NCI-H526 treated with DMSO at 0.1 percent for 48 hours (cell line): ENCODE data around the gene COLGALT1.
A peak's percentile ranks its signal among the peaks of the same experiment; 100 is the strongest.
"Not testable (repeated sequence)": the region's sequence is repeated elsewhere in the genome, so short reads cannot be mapped to it uniquely, and the experiment has no call there.

Experiments
- DNase-seq: peaks from one replicate; lab custom pipeline; 2025; lab: John Stamatoyannopoulos, UW

The COLGALT1 gene

DNA sequence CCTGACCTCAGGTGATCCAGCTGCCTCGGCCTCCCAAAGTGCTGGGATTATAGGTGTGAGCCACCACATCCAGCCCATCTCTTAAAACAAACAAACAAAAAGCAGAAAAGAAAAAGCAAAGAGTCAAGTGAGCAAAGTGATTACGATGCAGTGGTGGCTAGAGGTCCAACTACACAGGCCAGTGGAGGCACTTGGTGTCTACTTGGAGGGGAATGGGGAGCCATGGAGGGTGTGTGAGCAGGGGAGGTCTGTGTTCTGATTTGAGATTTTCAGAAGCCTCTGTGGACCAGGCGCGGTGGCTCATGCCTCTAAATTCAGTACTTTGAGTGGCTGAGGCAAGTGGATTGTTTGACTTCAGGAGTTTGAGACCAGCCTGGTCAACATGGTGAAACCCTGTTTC lies 6.6 kb downstream of the COLGALT1 start:
- DNase-seq: no peak

DNA sequence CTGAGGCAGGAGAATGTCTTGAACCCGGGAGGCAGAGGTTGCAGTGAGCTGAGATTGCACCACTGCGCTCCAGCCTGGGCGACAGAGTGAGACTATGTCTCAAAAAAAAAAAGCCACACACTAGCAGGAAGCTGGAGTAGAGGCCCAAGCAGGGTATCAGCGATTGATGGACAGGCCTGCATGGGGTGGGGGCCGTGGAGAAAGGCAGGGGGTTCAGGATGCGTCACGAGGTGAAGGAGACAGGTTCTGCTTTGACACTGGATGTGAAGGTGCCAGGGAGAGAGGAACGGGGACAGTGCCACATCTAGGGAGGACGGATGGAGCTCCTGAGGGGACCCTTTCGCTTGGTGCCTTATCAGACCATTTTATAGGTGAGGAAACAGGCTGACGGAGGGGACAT lies 7.1 kb downstream of the COLGALT1 start:
- no peak for DNase-seq

DNA sequence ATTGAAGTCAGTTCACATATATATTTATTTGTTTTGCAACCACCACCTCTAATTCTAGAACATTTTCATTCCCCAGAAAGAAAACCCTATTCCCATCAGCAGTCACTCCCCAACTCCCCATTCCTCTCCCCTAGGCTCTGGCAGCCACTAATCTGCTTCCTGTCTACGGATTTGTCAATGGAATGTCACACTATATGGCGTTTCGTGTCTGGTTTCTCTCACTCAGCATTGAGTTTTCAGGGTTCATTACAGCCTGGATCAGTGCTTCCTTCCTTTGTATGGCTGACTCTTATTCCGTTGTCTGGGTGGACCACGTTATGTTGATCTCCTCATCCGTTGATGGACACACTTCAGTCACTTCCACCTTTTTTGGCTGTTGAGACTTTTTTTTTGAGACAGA lies 9.3 kb downstream of the COLGALT1 start:
- DNase-seq: no peak

- no peak for DNase-seq
Measured at GRCh38 chr19:17565611-17566010, 10.2 kb downstream of the COLGALT1 start.

DNA sequence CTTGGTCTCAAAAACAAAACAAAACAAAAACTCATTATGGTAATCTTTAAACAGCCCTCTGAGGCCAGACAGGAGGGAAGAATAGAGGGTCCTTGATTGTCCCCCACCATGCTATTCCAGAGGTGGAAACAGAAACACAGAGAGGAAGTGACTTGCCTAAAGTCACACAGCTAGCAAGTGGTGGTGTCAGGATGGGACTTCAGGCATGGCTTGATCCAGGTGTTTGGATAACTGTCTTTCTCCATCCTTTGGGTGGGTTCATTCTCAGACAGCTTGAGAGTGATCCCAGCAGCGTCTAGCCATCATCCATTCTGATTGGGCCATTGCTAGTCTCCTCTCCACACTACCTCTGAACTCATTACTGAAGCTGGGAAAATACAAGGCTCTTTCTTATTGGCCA lies 12.5 kb downstream of the COLGALT1 start:
- no peak for DNase-seq

GRCh38 chr19:17570291-17570690 lies 14.8 kb downstream of the COLGALT1 start:
- DNase-seq: not testable (repeated sequence)

- DNase-seq: no peak
Measured at GRCh38 chr19:17570791-17571190, 15.3 kb downstream of the COLGALT1 start.

DNA sequence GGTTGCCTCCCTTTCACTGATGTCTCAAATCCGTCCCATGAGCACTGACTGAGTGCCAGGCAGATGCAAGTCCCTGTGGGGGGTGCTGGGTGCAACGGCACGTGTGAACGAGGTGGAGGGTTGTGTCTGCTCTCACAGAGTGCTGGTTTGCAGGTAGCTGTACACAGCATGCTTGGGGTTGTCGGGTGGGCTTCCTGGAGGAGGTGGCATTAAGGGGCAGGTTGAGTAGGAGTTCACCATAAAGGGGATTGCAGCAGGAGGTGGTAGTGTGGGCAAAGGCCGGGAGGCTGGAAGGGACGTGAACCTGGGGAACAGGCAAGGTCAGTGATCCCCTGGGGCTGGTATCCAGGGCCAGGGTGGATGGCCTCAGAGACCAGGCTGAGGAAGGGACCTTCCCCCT lies 17.2 kb downstream of the COLGALT1 start:
- no peak for DNase-seq

- no peak for DNase-seq
Measured at GRCh38 chr19:17575871-17576757, 20.7 kb downstream of the COLGALT1 start.

DNA sequence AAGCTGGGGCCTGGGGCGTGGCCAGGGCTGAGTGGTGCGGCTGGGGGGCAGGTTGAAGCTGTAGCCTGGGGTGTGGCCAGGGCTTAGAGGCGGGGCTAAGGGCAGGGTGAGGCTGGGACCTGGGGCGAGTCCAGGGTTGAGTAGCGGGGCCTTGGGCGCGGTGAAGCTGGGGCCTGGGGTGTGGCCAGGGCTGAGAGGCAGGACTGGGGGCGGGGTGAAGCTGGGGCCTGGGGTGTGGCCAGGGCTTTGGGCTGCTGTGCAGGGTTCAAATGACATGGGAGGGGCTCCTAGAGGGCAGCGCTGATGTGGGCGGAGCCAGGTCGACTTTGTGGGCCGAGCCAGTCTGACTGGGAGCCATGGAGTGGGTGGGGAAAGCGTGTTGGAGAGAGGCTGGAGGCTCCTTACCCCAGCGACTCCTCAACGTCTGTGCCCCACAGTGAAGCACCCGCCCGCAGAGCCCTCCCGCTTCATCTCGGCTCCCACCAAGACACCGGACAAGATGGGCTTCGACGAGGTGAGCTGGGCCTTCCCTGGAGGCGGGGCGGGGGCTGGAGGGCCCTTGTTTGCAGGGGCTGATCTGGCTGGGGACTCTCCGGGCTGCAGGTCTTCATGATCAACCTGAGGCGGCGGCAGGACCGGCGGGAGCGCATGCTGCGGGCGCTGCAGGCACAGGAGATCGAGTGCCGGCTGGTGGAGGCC lies 21.5 kb downstream of the COLGALT1 start:
- DNase-seq: no peak

- no peak for DNase-seq
Measured at GRCh38 chr19:17577457-17578097, 22.1 kb downstream of the COLGALT1 start.

GRCh38 chr19:17579661-17580244 lies 24.3 kb downstream of the COLGALT1 start:
- peak; percentile 50 for DNase-seq

DNA sequence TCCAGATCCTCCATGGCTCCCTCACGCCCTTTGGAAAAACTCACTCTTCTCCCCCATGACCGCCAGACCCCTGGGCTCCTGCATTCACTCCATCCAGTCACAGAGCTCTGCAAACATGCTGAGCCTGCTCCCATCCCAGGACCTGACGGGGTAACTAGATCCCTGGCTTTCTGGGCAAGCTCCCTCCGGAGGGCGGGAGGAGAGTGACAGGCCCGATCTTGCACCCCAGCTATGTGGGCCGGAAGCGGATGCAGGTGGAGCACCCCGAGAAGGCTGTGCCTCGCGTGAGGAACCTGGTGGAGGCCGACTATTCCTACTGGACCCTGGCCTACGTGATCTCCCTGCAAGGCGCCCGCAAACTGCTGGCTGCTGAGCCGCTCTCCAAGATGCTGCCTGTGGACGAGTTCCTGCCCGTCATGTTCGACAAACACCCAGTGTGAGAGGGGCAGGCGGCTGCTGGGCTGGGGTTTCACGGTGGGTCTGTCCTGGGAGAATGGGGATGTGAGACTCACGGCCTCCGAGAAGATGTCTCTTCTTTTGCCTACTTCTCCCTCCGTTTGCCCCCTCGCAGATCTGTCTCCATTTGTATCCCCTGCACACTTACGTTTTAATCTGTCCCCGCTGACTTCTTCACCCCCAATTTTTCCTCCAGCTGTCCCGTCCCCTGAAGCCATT lies 25.2 kb downstream of the COLGALT1 start:
- DNase-seq: no peak

DNA sequence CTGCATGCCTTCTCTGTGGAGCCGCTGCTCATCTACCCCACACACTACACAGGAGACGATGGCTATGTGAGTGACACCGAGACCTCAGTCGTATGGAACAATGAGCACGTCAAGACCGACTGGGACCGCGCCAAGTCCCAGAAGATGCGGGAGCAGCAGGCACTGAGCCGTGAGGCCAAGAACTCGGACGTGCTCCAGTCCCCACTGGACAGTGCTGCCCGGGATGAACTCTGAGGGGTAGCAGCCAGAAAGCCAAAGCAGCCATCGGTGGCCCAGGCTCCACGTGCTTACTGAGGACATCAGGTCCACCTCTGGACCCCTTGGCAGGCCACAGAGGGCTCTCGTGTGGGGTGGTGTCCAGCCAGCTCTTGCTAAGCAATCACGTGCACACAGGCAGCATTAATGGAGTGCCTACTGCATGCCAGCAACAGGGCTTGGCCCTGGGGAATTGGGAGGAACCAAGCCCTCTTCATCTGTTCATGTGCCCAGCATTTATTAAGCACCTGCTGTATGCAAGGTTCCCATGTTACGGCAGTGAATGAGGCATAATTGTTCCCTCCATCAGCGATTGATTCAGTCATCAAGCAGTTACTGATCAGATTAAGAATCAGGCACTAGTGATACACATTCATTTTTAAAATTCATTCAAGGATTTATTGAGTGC lies 25.9 kb downstream of the COLGALT1 start:
- DNase-seq: no peak

GRCh38 chr19:17582613-17583012 lies 27.2 kb downstream of the COLGALT1 start:
- DNase-seq: no peak

GRCh38 chr19:17584132-17584531 lies 28.7 kb downstream of the COLGALT1 start:
- no peak for DNase-seq

DNA sequence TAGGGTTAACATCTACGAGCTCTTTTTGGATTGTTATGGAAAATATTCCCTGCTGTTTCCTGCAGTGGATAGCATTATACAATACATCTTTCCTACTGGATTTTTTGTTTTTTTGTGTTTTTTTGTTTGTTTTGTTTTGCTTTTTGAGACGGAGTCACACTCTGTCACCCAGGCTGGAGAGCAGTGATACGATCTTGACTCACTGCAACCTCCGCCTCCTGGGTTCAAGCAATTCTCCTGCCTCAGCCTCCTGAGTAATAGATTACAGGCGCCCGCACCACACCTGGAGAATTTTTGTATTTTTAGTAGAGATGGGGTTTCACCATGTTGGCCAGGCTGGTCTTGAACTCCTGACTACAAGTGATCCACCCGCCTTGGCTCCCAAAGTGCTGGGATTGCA lies 29.9 kb downstream of the COLGALT1 start:
- not testable (repeated sequence) for DNase-seq

DNA sequence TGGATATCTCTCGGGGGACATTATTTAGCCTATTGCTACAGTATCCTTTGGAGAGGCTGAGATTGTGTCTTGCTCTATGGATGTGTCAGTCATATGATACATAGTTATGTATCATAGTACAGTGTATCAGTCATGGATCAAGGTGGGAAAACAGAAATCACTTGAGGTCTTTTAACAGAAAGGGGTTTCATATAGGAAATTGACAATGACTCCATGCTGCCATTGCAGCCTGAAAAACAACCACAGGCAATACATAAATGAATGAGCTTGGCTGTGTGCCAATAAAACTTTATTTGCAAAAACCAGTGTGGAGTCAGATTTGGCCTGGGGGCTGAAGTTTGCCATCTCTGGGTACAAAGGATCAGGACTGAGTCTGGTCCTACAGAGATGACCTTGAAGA lies 35.4 kb downstream of the COLGALT1 start:
- DNase-seq: no peak

DNA sequence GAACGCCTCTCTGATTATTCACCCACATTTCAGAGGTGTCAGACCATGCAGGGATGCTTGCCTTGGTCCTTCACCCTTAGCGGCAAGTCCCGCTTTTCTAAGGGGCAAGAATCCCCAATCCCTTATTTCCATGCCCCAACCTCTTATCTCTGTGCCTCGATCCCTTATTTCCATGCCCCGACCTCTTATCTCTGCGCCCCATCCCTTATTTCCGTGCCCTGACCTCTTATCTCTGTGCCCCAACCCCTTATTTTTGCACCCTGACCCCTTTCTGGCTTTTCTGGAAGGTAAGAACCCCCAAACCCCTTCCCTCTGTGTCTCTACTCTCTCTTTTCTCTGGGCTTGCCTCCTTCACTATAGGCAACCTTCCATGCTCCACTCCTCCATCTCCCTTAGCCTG lies 38.8 kb downstream of the COLGALT1 start:
- not testable (repeated sequence) for DNase-seq

GRCh38 chr19:17598063-17598462 lies 42.6 kb downstream of the COLGALT1 start:
- DNase-seq: not testable (repeated sequence)

- no peak for DNase-seq
Measured at GRCh38 chr19:17598953-17599352, 43.5 kb downstream of the COLGALT1 start.
